ENCODE results near the gene FUBP1. TPM values are rescaled to one million over a fixed set of nuclear protein-coding genes. Genes with fewer than 3 reads are reported as not detected.

FUBP1 gene
- total and polyA plus RNA-seq, 2 of the 8 experiments (the other 6 are each of a cell fraction or from before 2014, with no cell fraction given) = 184 to 201 TPM

GRCh38 chr1:78015148-78015547, 36.3 kb upstream of the FUBP1 start:
- Histone ChIP-seq H3K9ac (replicated peaks in 1 of 4; ENCODE audit: extremely low read depth in 1 of 4, low read depth in 3 of 4, low read length in 3 of 4) (no peak overlapping the region), H2BK12ac (ENCODE audit: low read depth, low read length) (no peak overlapping the region), H2BK20ac (ENCODE audit: low read length) (no peak overlapping the region), H3K4me2 (ENCODE audit: insufficient read depth in 1 of 2, low read depth in 2 of 2, low read length in 2 of 2) (no peak overlapping the region), H3K23me2 (ENCODE audit: low read depth, low read length) (no peaks in the 10 kb centered on the region), H2BK120ac (replicated peaks; ENCODE audit: low read depth, low read length) (no peak overlapping the region), H3K4me3 (ENCODE audit: extremely low read depth in 1 of 4, insufficient read depth in 2 of 4, low read depth in 3 of 4, low read length in 4 of 4) (no peak overlapping the region), H3K23ac (ENCODE audit: insufficient read length) (no peak overlapping the region), H3K9me3 (ENCODE audit: insufficient read depth in 2 of 2, low read depth in 1 of 2, low read length in 1 of 2) (no peaks in the 10 kb centered on the region), H3K14ac (ENCODE audit: insufficient read length) (no peak overlapping the region), H2AK5ac (ENCODE audit: low read depth, low read length) (no peak overlapping the region), H3K27me3 (replicated peaks in 1 of 4; ENCODE audit: control insufficient read depth in 3 of 4, extremely low read depth in 1 of 4, insufficient read depth in 3 of 4, low read length in 3 of 4) (no peaks in the 10 kb centered on the region), H4K20me1 (replicated peaks in 1 of 2; ENCODE audit: control insufficient read depth in 1 of 2, insufficient read depth in 2 of 2, low read length in 2 of 2) (no peaks in the 10 kb centered on the region), H3K18ac (ENCODE audit: extremely low read depth, low read length) (no peak overlapping the region), H4K91ac (replicated peaks; ENCODE audit: insufficient read length, low read length) (no peak overlapping the region), H3K79me2 (ENCODE audit: control insufficient read depth in 1 of 2, insufficient read depth in 2 of 2, low read length in 2 of 2) (no peaks in the 10 kb centered on the region), H3K4me1 (replicated peaks in 1 of 4; ENCODE audit: control insufficient read depth in 3 of 4, insufficient read depth in 4 of 4, low read length in 3 of 4) (0 out of 7 replicates have a peak, but pooled peaks cover 0 to 2% (median 0%) of the 10 kb centered on the region in 4 experiments), H2BK15ac (ENCODE audit: low read length) (no peak overlapping the region), H4K5ac (ENCODE audit: insufficient read length, low read depth, low read length) (no peak overlapping the region), H3K4ac (replicated peaks; ENCODE audit: insufficient read length, low read depth, low read length) (no peak overlapping the region), H2BK5ac (ENCODE audit: low read depth, low read length) (no peak overlapping the region), H3K27ac (ENCODE audit: low read depth, low read length) (no peak overlapping the region), H2AFZ (ENCODE audit: low read length) (no peak overlapping the region), H3K36me3 (ENCODE audit: control insufficient read depth in 2 of 4, insufficient read depth in 4 of 4, low read length in 3 of 4) (no peaks in the 10 kb centered on the region; a peak in 1 of 8 replicates), H3K79me1 (ENCODE audit: low read depth, low read length) (no peaks in the 10 kb centered on the region), H4K8ac (ENCODE audit: extremely low read depth, insufficient read depth, low read length) (no peak overlapping the region), H3K56ac (replicated peaks; ENCODE audit: insufficient read length, low read depth, low read length) (no peak overlapping the region)
- no peak for DNase-seq (ENCODE audit: low read depth in 1 of 2, low spot score in 2 of 2)
- no peak for FAIRE-seq
- no peak for TF ChIP-seq CTCF (IDR thresholded peaks at IDR 0.05; ENCODE audit: control extremely low read depth in 1 of 3, insufficient read depth in 1 of 3, low read depth in 1 of 3, low read length in 3 of 3)
- ChIA-PET CTCF (ENCODE audit: partially characterized antibody) (interaction anchor here (1.0 to 1.7 kb wide), 2 partner anchors 12 to 100 kb away, joined by 3 to 4 read pairs; no protein-coding TSS in a partner anchor), POLR2A (ENCODE audit: partially characterized antibody) (interaction anchor here (0.5 to 2.6 kb wide), 2 partner anchors 11 to 99 kb away, joined by 3 to 12 read pairs; partner anchors contain the start of gene DNAJB4)

Data from H1 (cell line).